KMS-11 (cell line): Measurements from ENCODE around the gene DNAH11.
A peak's percentile ranks its signal among the peaks of the same experiment; 100 is the strongest.

Source experiments
- H2AFZ ChIP-seq: fragments of 200-600 bp; sonication (generic); 2 replicates; pipeline ENCODE4 v1.6.1; 2016; ENCODE audit warnings: antibody characterized with exemption, mixed run types, low read depth
- H3K27ac ChIP-seq: fragments of 200-600 bp; sonication (generic); 2 replicates; pipeline ENCODE4 v1.6.1; 2016; ENCODE audit warnings: mild to moderate bottlenecking, mixed run types
- H3K27me3 ChIP-seq: fragments of 200-600 bp; sonication (generic); 2 replicates; pipeline ENCODE4 v1.6.1; 2017; ENCODE audit warnings: mild to moderate bottlenecking, low read depth, mixed run types, moderate library complexity; ENCODE audit not compliant: insufficient read depth
- H3K36me3 ChIP-seq: fragments of 200-600 bp; sonication (generic); 2 replicates; pipeline ENCODE4 v1.6.1; 2017; ENCODE audit warnings: mild to moderate bottlenecking, mixed run types; ENCODE audit not compliant: insufficient read depth
- H3K4me1 ChIP-seq: fragments of 200-600 bp; sonication (generic); 2 replicates; pipeline ENCODE4 v1.6.1; 2016; ENCODE audit warnings: mild to moderate bottlenecking, low read depth, mixed run types; ENCODE audit not compliant: poor library complexity, severe bottlenecking
- H3K4me2 ChIP-seq: fragments of 200-600 bp; sonication (generic); 2 replicates; pipeline ENCODE4 v1.7.0; 2016; ENCODE audit warnings: mild to moderate bottlenecking, mixed run types
- H3K4me3 ChIP-seq: fragments of 200-600 bp; sonication (generic); IDR thresholded peaks from 2 replicates; pipeline ENCODE4 v1.6.1; 2017; ENCODE audit warnings: low read depth, low read length, mixed read lengths; ENCODE audit not compliant: insufficient read depth
- H3K79me2 ChIP-seq: fragments of 200-600 bp; sonication (generic); 2 replicates; pipeline ENCODE4 v1.6.1; 2016; ENCODE audit warnings: low read depth, mixed run types; ENCODE audit not compliant: insufficient read depth
- H3K9ac ChIP-seq: fragments of 200-600 bp; sonication (generic); 2 replicates; pipeline ENCODE4 v1.6.1; 2016; ENCODE audit warnings: mild to moderate bottlenecking, mixed run types
- H4K20me1 ChIP-seq: fragments of 200-600 bp; sonication (generic); 2 replicates; pipeline ENCODE4 v1.6.1; 2016; ENCODE audit warnings: mild to moderate bottlenecking, mixed run types; ENCODE audit not compliant: insufficient read depth
- CTCF ChIP-seq: fragments of 200-600 bp; sonication (generic); conservative IDR thresholded peaks from 2 replicates; pipeline ENCODE4 v1.6.1; 2017; ENCODE audit warnings: low read depth, mild to moderate bottlenecking, antibody characterized with exemption, low read length, moderate library complexity, mixed read lengths

DNAH11 gene

GRCh38 chr7:21718391-21718790 lies 175.6 kb downstream of the DNAH11 start:
- H2AFZ ChIP-seq = no peak overlapping the region
- H3K4me2 ChIP-seq = no peak overlapping the region
- no peak overlapping the region for H3K9ac ChIP-seq
- no peak overlapping the region for H3K4me3 ChIP-seq
- no peaks in the 10 kb centered on the region for H4K20me1 ChIP-seq
- H3K36me3 ChIP-seq = no peaks in the 10 kb centered on the region
- H3K27me3 ChIP-seq = no peaks in the 10 kb centered on the region
- H3K4me1 ChIP-seq = no peaks in the 10 kb centered on the region
- H3K27ac ChIP-seq = no peak overlapping the region
- no peak for TF ChIP-seq CTCF
- no peaks in the 10 kb centered on the region for H3K79me2 ChIP-seq

GRCh38 chr7:21719846-21720245 lies 177.0 kb downstream of the DNAH11 start:
- H3K4me1 ChIP-seq = no peaks in the 10 kb centered on the region
- no peaks in the 10 kb centered on the region for H3K36me3 ChIP-seq
- no peak for TF ChIP-seq CTCF
- no peaks in the 10 kb centered on the region for H3K27me3 ChIP-seq
- H3K4me2 ChIP-seq = no peak overlapping the region
- no peaks in the 10 kb centered on the region for H3K79me2 ChIP-seq
- no peak overlapping the region for H2AFZ ChIP-seq
- no peak overlapping the region for H3K27ac ChIP-seq
- H3K4me3 ChIP-seq = no peak overlapping the region
- H3K9ac ChIP-seq = no peak overlapping the region
- no peaks in the 10 kb centered on the region for H4K20me1 ChIP-seq

- peak; percentile 55; the same call in 1 of the 2 replicates for TF ChIP-seq CTCF
- Histone ChIP-seq H3K27ac (no peak overlapping the region), H3K4me3 (no peak overlapping the region), H3K4me2 (no peak overlapping the region), H3K27me3 (no peaks in the 10 kb centered on the region), H4K20me1 (no peaks in the 10 kb centered on the region), H2AFZ (no peak overlapping the region), H3K79me2 (no peaks in the 10 kb centered on the region), H3K9ac (no peak overlapping the region), H3K36me3 (no peaks in the 10 kb centered on the region), H3K4me1 (no peaks in the 10 kb centered on the region)
Observed at GRCh38 chr7:21722371-21722770, 179.5 kb downstream of the DNAH11 start.

GRCh38 chr7:21724562-21724961 lies 181.7 kb downstream of the DNAH11 start:
- Histone ChIP-seq H3K4me1 (no peaks in the 10 kb centered on the region), H3K36me3 (no peaks in the 10 kb centered on the region), H3K4me2 (no peak overlapping the region), H3K27ac (no peak overlapping the region), H3K4me3 (no peak overlapping the region), H3K9ac (no peak overlapping the region), H3K79me2 (no peaks in the 10 kb centered on the region), H2AFZ (no peak overlapping the region), H3K27me3 (no peaks in the 10 kb centered on the region), H4K20me1 (no peaks in the 10 kb centered on the region)
- no peak for TF ChIP-seq CTCF
